ENCODE results near the gene WIPF2. TPM values are rescaled to one million over a fixed set of nuclear protein-coding genes. Genes with fewer than 3 reads are reported as not detected.

Gene WIPF2
- total RNA-seq, 2 donors from 2014 or later = 25.7 to 26.4 TPM

Other genes starting within 250 kb of the WIPF2 start
- gene PSMD3, start 238.5 kb upstream of the WIPF2 start, total RNA-seq = 100 to 1,000 TPM in 1 of 2 donors, 10 to 100 TPM in 1; 89.7 to 136 TPM
- not detected for gene CSF3, start 203.9 kb upstream of the WIPF2 start, total RNA-seq
- gene MED24, start 164.9 kb upstream of the WIPF2 start, total RNA-seq = 100 to 1,000 TPM; 106 to 133 TPM
- 10 to 100 TPM; 14.5 to 19.3 TPM for gene THRA, start 156.3 kb upstream of the WIPF2 start, total RNA-seq
- gene NR1D1, start 118.7 kb upstream of the WIPF2 start, total RNA-seq = 10 to 100 TPM in 1 of 2 donors, 1 to 10 TPM in 1; 4.8 to 26.7 TPM
- gene MSL1, start 97.3 kb upstream of the WIPF2 start, total RNA-seq = 100 to 1,000 TPM in 1 of 2 donors, 10 to 100 TPM in 1; 83.4 to 140 TPM
- 100 to 1,000 TPM; 104 to 212 TPM for gene CASC3, start 78.8 kb upstream of the WIPF2 start, total RNA-seq
- gene RAPGEFL1, start 41.8 kb upstream of the WIPF2 start, total RNA-seq = 1 to 10 TPM; 5.3 to 7.1 TPM
- 10 to 100 TPM; 81.8 to 86.7 TPM for gene CDC6, start 68.6 kb downstream of the WIPF2 start, total RNA-seq
- gene RARA, start 89.9 kb downstream of the WIPF2 start, total RNA-seq = 10 to 100 TPM; 21.0 to 23.0 TPM
- gene GJD3, start 145.4 kb downstream of the WIPF2 start, total RNA-seq = not detected
- gene TOP2A, start 198.6 kb downstream of the WIPF2 start, total RNA-seq = 100 to 1,000 TPM; 283 to 508 TPM
- gene IGFBP4, start 224.1 kb downstream of the WIPF2 start, total RNA-seq = 10 to 100 TPM in 1 of 2 donors, 1 to 10 TPM in 1; 8.4 to 85.1 TPM

Data from activated naive CD4-positive, alpha-beta T cell treated with anti-CD3 and anti-CD28 coated beads, Interleukin-2, amount 50 U/mL, for 72 hours (primary cell).